Upper lobe of right lung (tissue), 1 donor: ENCODE measurements around the gene ELOVL7. TPM values are rescaled to one million over a fixed set of nuclear protein-coding genes. Genes with fewer than 3 reads are reported as not detected.

Experiments used
- ATAC-seq: fragments of 200-7000 bp; cut with Tn5 transposase; one replicate; pipeline ENCODE4 v1.9.1; 2020; ENCODE audit warnings: mild to moderate bottlenecking, moderate library complexity
- DNase-seq: peaks from one replicate; pipeline ENCODE4 v3.0.0-alpha.2; 2020
- H3K27ac ChIP-seq: fragments of 200-600 bp; one replicate; pipeline ENCODE4 v1.8.0; 2022
- H3K27me3 ChIP-seq: fragments of 200-600 bp; one replicate; pipeline ENCODE4 v1.8.0; 2022; ENCODE audit warnings: mild to moderate bottlenecking
- H3K36me3 ChIP-seq: fragments of 200-600 bp; one replicate; pipeline ENCODE4 v1.8.0; 2022
- H3K4me1 ChIP-seq: fragments of 200-600 bp; one replicate; pipeline ENCODE4 v1.8.0; 2022
- H3K4me3 ChIP-seq: fragments of 200-600 bp; one replicate; pipeline ENCODE4 v1.8.0; 2022; ENCODE audit warnings: mild to moderate bottlenecking
- H3K9me3 ChIP-seq: fragments of 200-600 bp; one replicate; pipeline ENCODE4 v1.8.0; 2022
- intact Hi-C: fragments of 100-400 bp; cut with DNase I; formaldehyde crosslinking; loops from one replicate; pipeline ENCODE4 v1.11.0; 2022
- total RNA-seq: library from RNA; stranded (reverse); fragmentation: NEBNext Ultra II Directional; extraction: Animal tissue kit (Norgen Biotek cat#: 25700); gene quantifications from one replicate; pipeline ENCODE4 v1.2.1, GENCODE V29; 2021
- TF ChIP-seq, protein P1 (sequence below): fragments of 200-600 bp; IDR thresholded peaks from one replicate; pipeline ENCODE4 v1.8.0; 2022; ENCODE audit warnings: antibody characterized with exemption
- donor health status: DM: no; HTN: yes; CAD: no; lungs with severe emphysema.

Gene ELOVL7
- total RNA-seq, 1 donor from 2014 or later = 8.2 TPM

DNA sequence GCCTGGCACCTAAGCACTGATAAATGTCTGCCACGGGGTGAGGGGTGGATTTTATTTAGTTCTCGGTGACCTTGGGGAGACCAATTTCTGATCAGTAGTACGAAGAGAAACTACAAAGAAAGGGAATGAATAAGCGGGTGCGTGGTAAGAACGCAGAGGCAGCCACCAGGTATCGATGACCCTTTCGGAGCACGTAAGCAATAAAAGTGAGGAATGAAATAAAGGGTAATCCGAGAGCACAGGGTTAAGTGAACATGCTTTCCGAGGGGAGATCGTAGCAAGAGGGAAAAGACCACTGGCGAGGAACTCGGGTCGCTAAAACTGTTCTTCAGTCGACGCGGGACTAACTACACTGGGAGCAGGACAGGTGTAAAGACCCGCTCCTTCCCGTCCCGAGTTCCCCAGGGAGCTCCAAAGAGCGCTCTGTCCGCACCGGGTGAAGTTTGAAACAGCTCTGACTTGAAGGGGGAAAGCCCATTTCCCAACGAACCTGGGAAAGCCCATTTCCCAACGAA lies 1.1 kb downstream of the ELOVL7 start:
- DNase-seq = no peak
- Histone ChIP-seq H3K36me3 (no peaks in the 10 kb centered on the region), H3K27ac (no peak overlapping the region), H3K4me3 (peak overlapping the region; percentile 62), H3K27me3 (peaks cover 30% of the 10 kb centered on the region), H3K9me3 (no peaks in the 10 kb centered on the region), H3K4me1 (peaks cover 8% of the 10 kb centered on the region)
- ATAC-seq = peak; percentile 7
- intact Hi-C loops = no loop called here
- TF ChIP-seq, protein P1, sequence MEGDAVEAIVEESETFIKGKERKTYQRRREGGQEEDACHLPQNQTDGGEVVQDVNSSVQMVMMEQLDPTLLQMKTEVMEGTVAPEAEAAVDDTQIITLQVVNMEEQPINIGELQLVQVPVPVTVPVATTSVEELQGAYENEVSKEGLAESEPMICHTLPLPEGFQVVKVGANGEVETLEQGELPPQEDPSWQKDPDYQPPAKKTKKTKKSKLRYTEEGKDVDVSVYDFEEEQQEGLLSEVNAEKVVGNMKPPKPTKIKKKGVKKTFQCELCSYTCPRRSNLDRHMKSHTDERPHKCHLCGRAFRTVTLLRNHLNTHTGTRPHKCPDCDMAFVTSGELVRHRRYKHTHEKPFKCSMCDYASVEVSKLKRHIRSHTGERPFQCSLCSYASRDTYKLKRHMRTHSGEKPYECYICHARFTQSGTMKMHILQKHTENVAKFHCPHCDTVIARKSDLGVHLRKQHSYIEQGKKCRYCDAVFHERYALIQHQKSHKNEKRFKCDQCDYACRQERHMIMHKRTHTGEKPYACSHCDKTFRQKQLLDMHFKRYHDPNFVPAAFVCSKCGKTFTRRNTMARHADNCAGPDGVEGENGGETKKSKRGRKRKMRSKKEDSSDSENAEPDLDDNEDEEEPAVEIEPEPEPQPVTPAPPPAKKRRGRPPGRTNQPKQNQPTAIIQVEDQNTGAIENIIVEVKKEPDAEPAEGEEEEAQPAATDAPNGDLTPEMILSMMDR = no peak

DNA sequence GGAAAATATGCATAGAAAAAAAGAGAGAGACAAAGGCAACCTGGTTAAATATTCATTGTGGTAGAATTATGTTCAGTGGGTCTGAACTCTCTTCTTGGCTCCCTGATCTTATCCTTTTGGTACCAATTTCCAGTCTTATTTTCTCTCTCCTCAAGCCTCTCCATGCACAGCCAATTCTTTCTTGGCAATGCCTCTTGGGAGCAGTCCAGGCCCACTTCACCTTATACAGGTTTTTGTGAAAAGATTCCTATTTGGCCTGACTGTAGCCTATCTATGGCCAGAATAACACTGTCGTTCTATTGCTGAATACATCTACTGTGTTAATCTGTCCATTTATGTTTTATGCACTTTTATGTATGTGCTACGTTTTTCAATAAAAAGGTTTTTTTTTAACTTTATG lies 2.7 kb downstream of the ELOVL7 start:
- TF ChIP-seq, protein P1 = no peak

DNA sequence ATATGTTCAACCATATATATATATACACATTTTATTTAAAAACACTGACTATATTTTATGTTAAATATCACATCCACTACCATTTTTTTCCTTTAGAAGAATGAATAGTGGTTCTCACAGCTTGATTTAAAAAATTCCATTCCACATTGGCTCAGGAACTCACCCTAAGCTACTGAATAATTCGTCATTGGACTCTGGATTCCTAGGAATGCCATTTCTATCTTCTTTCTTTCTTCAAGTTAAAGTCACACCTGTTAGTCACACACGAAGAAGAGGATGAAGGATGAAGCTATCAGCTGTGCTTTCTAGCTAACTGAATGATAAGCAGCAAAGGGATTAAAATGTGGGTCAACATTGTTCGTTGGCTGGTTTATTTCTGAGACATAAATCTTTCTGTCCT lies 7.9 kb downstream of the ELOVL7 start:
- peaks cover 4% of the 10 kb centered on the region for H3K27me3 ChIP-seq
- no peak overlapping the region for H3K27ac ChIP-seq
- no peak for DNase-seq
- H3K36me3 ChIP-seq = no peaks in the 10 kb centered on the region
- H3K9me3 ChIP-seq = no peaks in the 10 kb centered on the region
- H3K4me1 ChIP-seq = no peaks in the 10 kb centered on the region
- ATAC-seq = no peak
- intact Hi-C loops = no loop called here
- TF ChIP-seq, protein P1 = no peak
- no peak overlapping the region for H3K4me3 ChIP-seq

More for the DNA sequence above, 2.7 kb downstream of the ELOVL7 start:
- Histone ChIP-seq H3K9me3 (no peaks in the 10 kb centered on the region), H3K27ac (no peak overlapping the region), H3K4me3 (no peak overlapping the region), H3K4me1 (peaks cover 8% of the 10 kb centered on the region), H3K36me3 (no peaks in the 10 kb centered on the region), H3K27me3 (peaks cover 30% of the 10 kb centered on the region)
- no peak for ATAC-seq
- no peak for DNase-seq
- intact Hi-C loops = no loop called here

DNA sequence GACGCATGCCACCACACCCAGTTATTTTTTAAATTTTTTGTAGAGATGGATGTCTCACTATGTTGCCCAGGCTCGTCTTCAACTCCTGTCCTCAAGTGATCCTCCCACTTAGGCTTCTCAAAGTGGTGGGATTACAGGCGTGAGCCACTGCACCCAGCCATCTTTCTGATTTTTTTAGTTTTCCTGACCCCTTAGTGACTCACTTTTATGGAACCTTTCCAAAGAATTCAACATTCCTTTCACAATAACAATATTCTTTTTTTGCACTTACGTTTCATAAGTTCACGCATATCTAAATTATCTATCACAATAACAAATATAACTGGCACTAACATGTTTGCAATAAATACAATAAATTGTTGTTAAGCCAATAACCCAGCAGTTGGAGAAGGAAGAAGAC lies 8.5 kb downstream of the ELOVL7 start:
- ATAC-seq (no peak), DNase-seq (no peak)
- no peaks in the 10 kb centered on the region for H3K9me3 ChIP-seq

DNA sequence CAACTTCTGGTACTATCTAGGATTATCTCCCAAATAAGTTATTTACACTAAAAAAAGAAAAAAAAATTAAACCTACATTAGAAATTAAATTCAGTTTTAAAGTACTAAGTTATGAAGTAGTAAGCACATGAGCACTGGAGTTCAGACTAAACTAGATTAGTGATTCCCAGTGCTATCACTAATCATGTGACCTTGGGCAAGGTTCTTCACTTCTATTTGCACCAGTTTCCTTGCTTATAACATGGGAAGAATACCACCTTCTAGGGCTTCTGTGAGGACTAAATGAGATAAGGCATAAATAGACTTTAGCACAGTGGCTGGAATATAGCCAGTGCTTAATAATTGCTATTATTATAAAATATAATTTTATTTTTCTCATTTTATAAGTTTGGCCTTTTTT lies 10.5 kb downstream of the ELOVL7 start:
- Histone ChIP-seq H3K4me3 (no peak overlapping the region), H3K27me3 (no peaks in the 10 kb centered on the region), H3K9me3 (no peaks in the 10 kb centered on the region), H3K36me3 (no peaks in the 10 kb centered on the region), H3K4me1 (no peaks in the 10 kb centered on the region), H3K27ac (no peak overlapping the region)
- no peak for DNase-seq
- TF ChIP-seq, protein P1 = no peak
- no peak for ATAC-seq
- intact Hi-C loops = no loop called here

More for the DNA sequence above, 8.5 kb downstream of the ELOVL7 start:
- TF ChIP-seq, protein P1 = no peak
- intact Hi-C loops = no loop called here
- Histone ChIP-seq H3K27me3 (peaks cover 3% of the 10 kb centered on the region), H3K4me1 (no peaks in the 10 kb centered on the region), H3K4me3 (no peak overlapping the region), H3K27ac (no peak overlapping the region), H3K36me3 (no peaks in the 10 kb centered on the region)

DNA sequence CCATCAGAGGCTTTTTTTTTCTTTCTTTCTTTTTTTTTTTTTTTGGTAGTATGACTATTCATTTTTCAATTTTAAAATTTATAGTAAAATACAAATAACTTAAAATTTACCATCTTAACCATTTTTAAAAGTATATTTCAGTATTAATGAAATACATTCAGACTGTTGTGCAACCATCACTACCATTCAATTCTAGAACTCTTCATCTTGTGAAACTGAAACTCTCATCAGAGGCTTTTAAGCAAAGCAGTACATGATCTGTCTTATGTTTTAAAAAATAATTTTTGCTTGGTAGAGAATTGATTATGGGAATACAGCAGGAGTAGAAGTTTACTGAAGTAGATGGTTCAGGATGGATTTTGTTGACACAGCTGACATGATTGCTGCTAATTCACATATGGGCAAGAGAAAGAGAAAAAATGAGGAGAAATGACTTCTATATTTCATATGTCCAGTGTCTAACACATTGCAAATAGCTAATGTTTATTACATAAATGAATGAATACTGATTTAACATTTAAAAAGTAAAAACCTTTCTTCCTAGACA lies 13.4 kb downstream of the ELOVL7 start:
- no peak for ATAC-seq
- DNase-seq = no peak
- TF ChIP-seq, protein P1 = no peak
- intact Hi-C loops = no loop called here
- Histone ChIP-seq H3K27me3 (no peaks in the 10 kb centered on the region), H3K4me3 (no peak overlapping the region), H3K4me1 (no peaks in the 10 kb centered on the region), H3K9me3 (no peaks in the 10 kb centered on the region), H3K36me3 (no peaks in the 10 kb centered on the region), H3K27ac (no peak overlapping the region)
